HG03045 (cell line): ENCODE results near the gene TRAF5.

ENCODE experiments used
- ATAC-seq: cut with Tn5 transposase; IDR thresholded peaks from one replicate; pipeline ENCODE4 v1.9.1; 2021; ENCODE audit warnings: mild to moderate bottlenecking, moderate library complexity; ENCODE audit not compliant: unreplicated experiment

Gene TRAF5

GRCh38 chr1:211416628-211417323 is 90.1 kb downstream of the TRAF5 start:
- ATAC-seq = peak; percentile 44

- no peak for ATAC-seq
Observed at GRCh38 chr1:211420389-211420788, 93.8 kb downstream of the TRAF5 start.

DNA sequence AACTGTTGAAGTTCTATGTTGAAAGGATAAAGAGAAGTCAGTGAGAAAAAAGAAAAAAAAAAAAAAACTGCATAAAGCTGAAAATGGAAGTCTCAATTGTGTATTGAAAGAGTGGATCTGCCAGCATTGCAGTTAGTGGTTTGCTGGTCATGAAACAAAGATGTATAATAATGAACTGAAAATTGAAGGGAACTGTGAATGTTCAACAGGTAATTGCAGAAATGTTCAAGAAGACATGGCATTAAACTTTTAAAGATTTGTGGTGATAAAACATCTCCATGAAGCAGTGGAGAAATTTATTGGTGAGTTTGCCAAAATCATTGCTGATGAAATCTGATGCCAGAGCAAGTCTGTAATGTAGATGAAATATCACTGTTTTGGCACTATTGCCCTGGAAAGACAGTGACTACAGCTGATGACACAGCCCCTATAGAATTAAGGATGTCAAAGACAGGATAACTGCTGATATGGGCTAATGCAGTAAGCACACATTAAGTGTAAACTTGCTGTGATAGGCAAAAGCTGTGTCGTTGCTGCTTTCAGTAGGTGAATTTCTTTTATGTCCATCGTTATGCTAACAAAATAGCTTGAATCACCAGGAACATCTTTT is 94.3 kb downstream of the TRAF5 start:
- ATAC-seq = no peak

DNA sequence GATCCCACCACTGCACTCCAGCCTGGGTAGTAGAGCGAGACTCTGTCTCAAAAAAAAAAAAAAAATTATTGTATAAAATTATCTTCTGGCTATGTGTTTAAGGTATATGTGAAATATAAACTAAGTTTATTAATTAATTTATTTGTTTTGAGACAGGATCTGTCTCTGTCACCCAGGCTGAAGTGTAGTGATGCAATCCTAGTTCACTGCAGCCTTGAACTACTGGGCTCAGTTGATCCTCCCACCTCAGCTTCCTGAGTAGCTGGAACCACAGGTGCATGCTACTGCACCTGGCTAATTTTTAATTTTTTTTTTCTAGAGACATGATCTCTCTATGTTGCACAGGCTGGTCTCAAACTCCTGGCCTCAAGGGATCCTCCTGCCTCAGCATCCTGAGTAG is 97.4 kb downstream of the TRAF5 start:
- no peak for ATAC-seq
